ENCODE data around the gene RPP38. TPM values are rescaled to one million over a fixed set of nuclear protein-coding genes. Genes with fewer than 3 reads are reported as not detected.

The RPP38 gene
- total and polyA plus RNA-seq, 2 donors (not counting 1 experiment from before 2014, with no cell fraction given): 15.4 to 26.4 TPM

DNA sequence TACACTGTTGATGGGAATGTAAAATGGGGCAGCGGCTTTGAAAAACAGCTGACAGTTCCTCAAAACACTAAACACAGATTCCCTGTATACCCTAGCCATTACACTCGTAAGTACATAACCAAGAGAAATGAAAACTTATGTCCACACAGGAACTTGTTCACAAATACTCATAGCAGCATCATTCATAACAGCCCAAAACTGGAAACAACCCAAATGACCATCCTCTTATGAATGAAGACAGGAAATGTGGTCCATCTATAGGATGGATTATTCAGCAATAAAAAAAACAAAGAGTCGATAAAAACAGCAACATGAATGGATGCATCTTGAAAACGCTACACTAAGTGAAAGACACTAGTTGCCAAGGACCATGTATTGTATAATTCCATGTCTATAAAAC lies 47.6 kb downstream of the RPP38 start:
- no peaks in the 10 kb centered on the region for H3K36me3 ChIP-seq (ENCODE audit: control insufficient read depth, insufficient read depth, low read length)
- no peak for TF ChIP-seq CTCF (conservative IDR thresholded peaks at IDR 0.05 in 1 of 2, IDR thresholded peaks at IDR 0.05 in 1 of 2; ENCODE audit: low read depth in 1 of 2, low read length in 2 of 2)
- no peak overlapping the region for H3K4me3 ChIP-seq (replicated peaks in 1 of 4; ENCODE audit: control extremely low read depth in 1 of 4, insufficient read depth in 1 of 4, low read depth in 3 of 4, low read length in 4 of 4)
- H3K79me2 ChIP-seq (ENCODE audit: control insufficient read depth, insufficient read depth, low read length): peaks cover 33% of the 10 kb centered on the region
- no peaks in the 10 kb centered on the region for H3K27me3 ChIP-seq (ENCODE audit: control insufficient read depth, insufficient read depth, low read length)
- H3K9me3 ChIP-seq (ENCODE audit: control insufficient read depth, insufficient read depth, low read depth, low read length): no peaks in the 10 kb centered on the region
- DNase-seq (ENCODE audit: low read depth in 2 of 2): peak; percentile 29 to 52
- peaks cover 3% of the 10 kb centered on the region for H3K4me1 ChIP-seq (ENCODE audit: control insufficient read depth, extremely low read depth, insufficient read depth, low read length)
- no peaks in the 10 kb centered on the region for H4K20me1 ChIP-seq (ENCODE audit: control insufficient read depth, extremely low read depth, insufficient read depth, low read length)
- peak overlapping the region; percentile 51 for H3K4me2 ChIP-seq (ENCODE audit: extremely low read depth, insufficient read depth, low read length)
- H2AFZ ChIP-seq (ENCODE audit: low read length): peak overlapping the region; percentile 9
- no peak overlapping the region for H3K9ac ChIP-seq (ENCODE audit: insufficient read depth, low read length)
- no peak overlapping the region for H3K27ac ChIP-seq (ENCODE audit: insufficient read depth, low read length)

GRCh38 chr10:15146366-15146765 lies 49.2 kb downstream of the RPP38 start:
- Histone ChIP-seq H3K4me2 (ENCODE audit: extremely low read depth, insufficient read depth, low read length) (no peak overlapping the region), H3K9ac (ENCODE audit: insufficient read depth, low read length) (no peak overlapping the region), H3K27me3 (ENCODE audit: control insufficient read depth, insufficient read depth, low read length) (no peaks in the 10 kb centered on the region), H3K79me2 (ENCODE audit: control insufficient read depth, insufficient read depth, low read length) (peaks cover 40% of the 10 kb centered on the region), H4K20me1 (ENCODE audit: control insufficient read depth, extremely low read depth, insufficient read depth, low read length) (no peaks in the 10 kb centered on the region), H3K27ac (ENCODE audit: insufficient read depth, low read length) (no peak overlapping the region), H2AFZ (ENCODE audit: low read length) (no peak overlapping the region), H3K4me3 (replicated peaks in 1 of 4; ENCODE audit: control extremely low read depth in 1 of 4, insufficient read depth in 1 of 4, low read depth in 3 of 4, low read length in 4 of 4) (no peak overlapping the region), H3K36me3 (ENCODE audit: control insufficient read depth, insufficient read depth, low read length) (no peaks in the 10 kb centered on the region), H3K4me1 (ENCODE audit: control insufficient read depth, extremely low read depth, insufficient read depth, low read length) (peaks cover 3% of the 10 kb centered on the region), H3K9me3 (ENCODE audit: control insufficient read depth, insufficient read depth, low read depth, low read length) (no peaks in the 10 kb centered on the region)
- no peak for DNase-seq (ENCODE audit: low read depth in 2 of 2)
- TF ChIP-seq CTCF (conservative IDR thresholded peaks at IDR 0.05 in 1 of 2, IDR thresholded peaks at IDR 0.05 in 1 of 2; ENCODE audit: low read depth in 1 of 2, low read length in 2 of 2) (no peak), EZH2 (IDR thresholded peaks at IDR 0.05; ENCODE audit: low read length, missing control alignments) (no peak)

GRCh38 chr10:15147594-15148392 lies 50.6 kb downstream of the RPP38 start:
- no peak overlapping the region for H3K9ac ChIP-seq (ENCODE audit: insufficient read depth, low read length)
- TF ChIP-seq CTCF (conservative IDR thresholded peaks at IDR 0.05 in 1 of 2, IDR thresholded peaks at IDR 0.05 in 1 of 2; ENCODE audit: low read depth in 1 of 2, low read length in 2 of 2): no peak
- TF ChIP-seq EZH2 (IDR thresholded peaks at IDR 0.05; ENCODE audit: low read length, missing control alignments): no peak
- no peak overlapping the region for H3K4me3 ChIP-seq (replicated peaks in 1 of 4; ENCODE audit: control extremely low read depth in 1 of 4, insufficient read depth in 1 of 4, low read depth in 3 of 4, low read length in 4 of 4)
- H3K9me3 ChIP-seq (ENCODE audit: control insufficient read depth, insufficient read depth, low read depth, low read length): no peaks in the 10 kb centered on the region
- H3K4me2 ChIP-seq (ENCODE audit: extremely low read depth, insufficient read depth, low read length): no peak overlapping the region
- H3K79me2 ChIP-seq (ENCODE audit: control insufficient read depth, insufficient read depth, low read length): peaks cover 39% of the 10 kb centered on the region
- H3K27ac ChIP-seq (ENCODE audit: insufficient read depth, low read length): no peak overlapping the region
- DNase-seq (ENCODE audit: low read depth in 2 of 2): no peak
- H4K20me1 ChIP-seq (ENCODE audit: control insufficient read depth, extremely low read depth, insufficient read depth, low read length): no peaks in the 10 kb centered on the region
- H3K27me3 ChIP-seq (ENCODE audit: control insufficient read depth, insufficient read depth, low read length): no peaks in the 10 kb centered on the region
- peaks cover 3% of the 10 kb centered on the region for H3K4me1 ChIP-seq (ENCODE audit: control insufficient read depth, extremely low read depth, insufficient read depth, low read length)
- H3K36me3 ChIP-seq (ENCODE audit: control insufficient read depth, insufficient read depth, low read length): no peaks in the 10 kb centered on the region
- no peak overlapping the region for H2AFZ ChIP-seq (ENCODE audit: low read length)
